Measurements from ENCODE around the gene PAWR.

GRCh38 chr12:79569679-79570078 lies 121.1 kb downstream of the PAWR start:
- TF ChIP-seq CTCF (IDR thresholded peaks at IDR 0.05) (no peak), POLR2A (IDR thresholded peaks at IDR 0.05) (no peak)
